ENCODE results near the gene BSN.

Gene BSN

DNA sequence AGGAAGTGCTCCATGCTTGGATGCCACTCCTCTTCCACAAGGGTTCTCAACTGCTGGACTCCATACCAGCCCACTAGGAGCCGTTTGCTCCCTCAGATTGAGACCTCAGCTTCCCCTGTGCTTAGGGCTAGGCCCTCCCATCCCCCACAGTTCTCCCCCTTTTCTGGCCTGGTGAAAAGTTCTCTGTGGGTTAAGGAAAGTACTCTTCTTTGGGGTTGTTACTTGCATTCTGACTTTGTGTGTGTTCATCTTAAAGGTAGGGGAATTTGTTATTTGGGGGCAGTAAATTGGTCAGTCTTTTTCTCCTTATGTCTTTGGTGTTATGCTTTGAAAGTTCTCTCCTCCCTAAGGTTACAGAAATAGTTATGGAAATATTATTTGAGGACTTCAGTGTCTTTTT is 95.9 kb downstream of the BSN start:
- DNase-seq (ENCODE audit: low spot score), result no peak
- H3K27me3 ChIP-seq (ENCODE audit: insufficient read depth, poor library complexity, severe bottlenecking), result no peaks in the 10 kb centered on the region
- no peak overlapping the region for H3K27ac ChIP-seq (ENCODE audit: poor library complexity, severe bottlenecking)
- TF ChIP-seq, protein P1, sequence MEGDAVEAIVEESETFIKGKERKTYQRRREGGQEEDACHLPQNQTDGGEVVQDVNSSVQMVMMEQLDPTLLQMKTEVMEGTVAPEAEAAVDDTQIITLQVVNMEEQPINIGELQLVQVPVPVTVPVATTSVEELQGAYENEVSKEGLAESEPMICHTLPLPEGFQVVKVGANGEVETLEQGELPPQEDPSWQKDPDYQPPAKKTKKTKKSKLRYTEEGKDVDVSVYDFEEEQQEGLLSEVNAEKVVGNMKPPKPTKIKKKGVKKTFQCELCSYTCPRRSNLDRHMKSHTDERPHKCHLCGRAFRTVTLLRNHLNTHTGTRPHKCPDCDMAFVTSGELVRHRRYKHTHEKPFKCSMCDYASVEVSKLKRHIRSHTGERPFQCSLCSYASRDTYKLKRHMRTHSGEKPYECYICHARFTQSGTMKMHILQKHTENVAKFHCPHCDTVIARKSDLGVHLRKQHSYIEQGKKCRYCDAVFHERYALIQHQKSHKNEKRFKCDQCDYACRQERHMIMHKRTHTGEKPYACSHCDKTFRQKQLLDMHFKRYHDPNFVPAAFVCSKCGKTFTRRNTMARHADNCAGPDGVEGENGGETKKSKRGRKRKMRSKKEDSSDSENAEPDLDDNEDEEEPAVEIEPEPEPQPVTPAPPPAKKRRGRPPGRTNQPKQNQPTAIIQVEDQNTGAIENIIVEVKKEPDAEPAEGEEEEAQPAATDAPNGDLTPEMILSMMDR (IDR thresholded peaks at IDR 0.05; ENCODE audit: poor library complexity, severe bottlenecking), result no peak
- no peak for ATAC-seq (ENCODE audit: low read depth)
- no peaks in the 10 kb centered on the region for H3K4me1 ChIP-seq (ENCODE audit: insufficient read depth, poor library complexity, severe bottlenecking)
- no peaks in the 10 kb centered on the region for H3K9me3 ChIP-seq (ENCODE audit: severe bottlenecking)
- H3K4me3 ChIP-seq (ENCODE audit: severe bottlenecking), result no peak overlapping the region
- H3K36me3 ChIP-seq (ENCODE audit: low read depth), result no peaks in the 10 kb centered on the region

DNA sequence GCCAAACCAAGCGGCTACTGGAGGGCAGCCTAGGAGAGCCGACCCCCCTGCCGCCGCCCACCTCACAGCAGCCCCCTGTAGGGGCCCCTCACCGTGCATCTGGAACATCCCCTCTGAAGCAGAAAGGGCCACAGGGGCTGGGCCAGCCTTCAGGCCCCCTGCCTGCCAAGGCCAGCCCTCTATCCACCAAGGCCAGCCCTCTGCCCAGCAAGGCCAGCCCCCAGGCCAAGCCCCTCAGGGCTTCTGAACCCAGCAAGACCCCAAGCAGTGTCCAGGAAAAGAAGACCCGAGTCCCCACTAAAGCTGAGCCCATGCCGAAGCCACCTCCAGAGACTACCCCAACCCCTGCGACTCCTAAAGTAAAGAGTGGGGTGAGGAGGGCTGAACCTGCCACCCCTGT is 96.4 kb downstream of the BSN start:
- Histone ChIP-seq H3K27ac (ENCODE audit: poor library complexity, severe bottlenecking) (no peak overlapping the region), H3K27me3 (ENCODE audit: insufficient read depth, poor library complexity, severe bottlenecking) (no peaks in the 10 kb centered on the region), H3K4me3 (ENCODE audit: severe bottlenecking) (no peak overlapping the region), H3K4me1 (ENCODE audit: insufficient read depth, poor library complexity, severe bottlenecking) (no peaks in the 10 kb centered on the region), H3K36me3 (ENCODE audit: low read depth) (no peaks in the 10 kb centered on the region), H3K9me3 (ENCODE audit: severe bottlenecking) (no peaks in the 10 kb centered on the region)
- ATAC-seq (ENCODE audit: low read depth) (no peak), DNase-seq (ENCODE audit: low spot score) (no peak)
- TF ChIP-seq, protein P1 (IDR thresholded peaks at IDR 0.05; ENCODE audit: poor library complexity, severe bottlenecking), result no peak

DNA sequence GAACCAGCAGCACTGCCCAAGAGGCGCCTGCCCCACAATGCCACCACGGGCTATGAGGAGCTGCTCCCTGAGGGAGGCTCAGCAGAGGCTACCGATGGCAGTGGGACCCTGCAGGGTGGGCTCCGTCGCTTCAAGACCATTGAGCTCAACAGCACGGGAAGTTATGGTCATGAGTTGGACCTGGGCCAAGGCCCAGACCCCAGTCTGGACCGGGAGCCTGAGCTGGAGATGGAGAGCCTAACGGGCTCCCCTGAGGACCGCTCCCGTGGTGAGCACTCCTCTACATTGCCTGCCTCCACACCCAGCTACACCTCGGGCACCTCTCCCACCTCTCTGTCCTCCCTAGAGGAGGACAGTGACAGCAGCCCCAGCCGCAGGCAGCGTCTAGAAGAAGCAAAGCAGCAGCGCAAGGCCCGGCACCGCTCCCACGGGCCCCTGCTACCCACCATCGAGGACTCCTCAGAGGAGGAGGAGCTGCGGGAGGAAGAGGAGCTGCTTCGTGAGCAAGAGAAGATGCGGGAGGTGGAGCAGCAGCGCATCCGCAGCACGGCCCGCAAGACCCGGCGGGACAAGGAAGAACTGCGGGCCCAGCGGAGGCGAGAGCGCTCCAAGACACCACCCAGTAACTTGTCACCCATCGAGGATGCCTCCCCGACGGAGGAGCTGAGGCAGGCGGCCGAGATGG is 98.1 kb downstream of the BSN start:
- no peak overlapping the region for H3K27ac ChIP-seq (ENCODE audit: poor library complexity, severe bottlenecking)
- DNase-seq (ENCODE audit: low spot score), result no peak
- TF ChIP-seq, protein P1 (IDR thresholded peaks at IDR 0.05; ENCODE audit: poor library complexity, severe bottlenecking), result no peak
- ATAC-seq (ENCODE audit: low read depth), result no peak
- no peaks in the 10 kb centered on the region for H3K9me3 ChIP-seq (ENCODE audit: severe bottlenecking)
- no peaks in the 10 kb centered on the region for H3K4me1 ChIP-seq (ENCODE audit: insufficient read depth, poor library complexity, severe bottlenecking)
- no peaks in the 10 kb centered on the region for H3K27me3 ChIP-seq (ENCODE audit: insufficient read depth, poor library complexity, severe bottlenecking)
- no peaks in the 10 kb centered on the region for H3K36me3 ChIP-seq (ENCODE audit: low read depth)
- H3K4me3 ChIP-seq (ENCODE audit: severe bottlenecking), result no peak overlapping the region

DNA sequence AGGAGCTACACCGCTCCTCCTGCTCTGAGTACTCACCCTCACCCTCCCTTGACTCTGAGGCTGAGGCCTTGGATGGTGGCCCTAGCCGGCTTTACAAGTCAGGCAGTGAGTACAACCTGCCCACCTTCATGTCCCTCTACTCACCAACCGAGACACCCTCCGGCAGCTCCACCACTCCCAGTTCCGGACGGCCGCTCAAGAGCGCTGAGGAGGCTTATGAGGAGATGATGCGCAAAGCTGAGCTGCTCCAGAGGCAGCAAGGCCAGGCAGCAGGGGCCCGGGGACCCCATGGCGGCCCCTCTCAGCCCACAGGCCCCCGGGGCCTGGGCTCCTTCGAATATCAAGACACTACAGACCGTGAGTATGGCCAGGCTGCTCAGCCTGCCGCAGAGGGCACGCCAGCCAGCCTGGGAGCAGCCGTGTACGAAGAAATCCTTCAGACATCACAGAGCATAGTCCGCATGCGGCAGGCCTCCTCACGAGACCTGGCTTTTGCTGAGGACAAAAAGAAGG is 98.7 kb downstream of the BSN start:
- Histone ChIP-seq H3K4me3 (ENCODE audit: severe bottlenecking) (no peak overlapping the region), H3K9me3 (ENCODE audit: severe bottlenecking) (no peaks in the 10 kb centered on the region), H3K36me3 (ENCODE audit: low read depth) (no peaks in the 10 kb centered on the region), H3K27ac (ENCODE audit: poor library complexity, severe bottlenecking) (no peak overlapping the region), H3K27me3 (ENCODE audit: insufficient read depth, poor library complexity, severe bottlenecking) (no peaks in the 10 kb centered on the region), H3K4me1 (ENCODE audit: insufficient read depth, poor library complexity, severe bottlenecking) (no peaks in the 10 kb centered on the region)
- DNase-seq (ENCODE audit: low spot score) (no peak), ATAC-seq (ENCODE audit: low read depth) (no peak)
- TF ChIP-seq, protein P1 (IDR thresholded peaks at IDR 0.05; ENCODE audit: poor library complexity, severe bottlenecking), result no peak

DNA sequence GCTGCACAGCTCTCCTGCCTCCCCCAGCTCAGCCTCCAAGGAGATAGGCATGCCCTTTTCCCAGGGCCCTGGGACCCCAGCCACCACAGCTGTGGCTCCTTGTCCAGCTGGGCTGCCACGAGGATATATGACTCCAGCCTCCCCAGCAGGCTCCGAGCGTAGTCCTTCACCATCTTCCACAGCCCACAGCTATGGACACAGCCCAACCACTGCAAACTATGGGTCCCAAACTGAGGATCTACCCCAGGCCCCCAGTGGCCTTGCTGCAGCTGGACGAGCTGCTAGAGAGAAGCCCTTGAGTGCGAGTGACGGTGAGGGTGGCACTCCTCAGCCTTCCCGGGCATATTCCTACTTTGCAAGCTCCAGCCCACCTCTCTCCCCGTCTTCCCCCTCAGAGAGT is 99.3 kb downstream of the BSN start:
- DNase-seq (ENCODE audit: low spot score) (no peak), ATAC-seq (ENCODE audit: low read depth) (no peak)
- no peaks in the 10 kb centered on the region for H3K36me3 ChIP-seq (ENCODE audit: low read depth)
- no peaks in the 10 kb centered on the region for H3K4me1 ChIP-seq (ENCODE audit: insufficient read depth, poor library complexity, severe bottlenecking)
- H3K27ac ChIP-seq (ENCODE audit: poor library complexity, severe bottlenecking), result no peak overlapping the region
- no peaks in the 10 kb centered on the region for H3K27me3 ChIP-seq (ENCODE audit: insufficient read depth, poor library complexity, severe bottlenecking)
- H3K9me3 ChIP-seq (ENCODE audit: severe bottlenecking), result no peaks in the 10 kb centered on the region
- no peak overlapping the region for H3K4me3 ChIP-seq (ENCODE audit: severe bottlenecking)
- TF ChIP-seq, protein P1 (IDR thresholded peaks at IDR 0.05; ENCODE audit: poor library complexity, severe bottlenecking), result no peak
